ENCODE measurements around the gene CD180.

Gene CD180

DNA sequence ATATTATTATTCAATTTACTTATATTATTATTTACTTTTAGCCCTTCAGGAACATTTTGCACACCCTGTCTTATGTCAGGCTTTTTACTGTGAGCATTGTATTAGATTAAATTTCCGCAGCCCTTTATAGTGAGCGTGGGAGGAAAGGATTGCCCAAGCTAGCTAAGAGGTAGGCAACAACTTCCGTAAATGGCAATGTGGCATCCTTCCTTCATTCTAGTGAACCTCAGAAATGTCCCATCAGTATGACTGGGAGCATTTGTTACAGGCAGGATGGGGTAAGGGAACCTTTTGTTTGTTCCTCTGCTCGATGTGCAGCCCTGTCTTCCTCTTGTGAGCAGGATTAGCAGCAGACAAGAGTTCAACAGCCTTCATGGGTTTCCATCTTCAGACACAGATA, 6.2 kb upstream of the CD180 start:
- Histone ChIP-seq H3K4me1 (ENCODE audit: insufficient read depth, low read length) (no peaks in the 10 kb centered on the region), H3K9ac (ENCODE audit: low read depth, low read length) (no peak overlapping the region), H3K9me3 (ENCODE audit: control insufficient read depth, insufficient read depth, low read length) (no peaks in the 10 kb centered on the region)

DNA sequence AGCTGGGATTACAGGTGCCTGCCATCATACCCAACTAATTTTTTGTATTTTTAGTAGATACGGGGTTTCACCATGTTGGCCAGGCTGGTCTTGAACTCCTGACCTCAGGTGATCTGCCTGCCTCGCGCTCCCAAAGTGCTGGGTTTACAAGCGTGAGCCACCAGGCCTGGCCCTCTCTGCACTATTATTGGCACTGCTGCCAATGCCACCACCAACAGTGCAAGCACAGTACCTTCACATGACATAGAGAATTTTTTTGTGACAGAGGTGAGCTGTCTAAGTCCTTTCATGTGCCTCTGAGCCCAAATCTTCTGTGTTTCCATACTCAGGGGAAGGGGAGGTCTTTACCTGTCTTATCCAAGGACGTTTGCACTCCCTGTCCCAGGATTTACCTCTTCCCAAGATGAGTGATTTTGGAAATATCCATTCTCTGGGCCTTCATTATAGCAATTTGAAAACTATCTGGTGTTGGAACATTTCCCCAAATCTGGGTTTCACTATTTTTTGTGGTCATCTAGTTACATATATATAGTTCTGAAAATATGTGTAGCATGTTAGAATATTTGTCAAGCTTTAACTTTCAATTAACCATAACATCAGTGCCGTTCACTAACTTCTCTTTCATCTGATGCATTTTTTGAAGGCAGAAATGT, 5.4 kb upstream of the CD180 start:
- H3K9ac ChIP-seq (ENCODE audit: low read depth, low read length), result no peak overlapping the region
- H3K4me1 ChIP-seq (ENCODE audit: insufficient read depth, low read length), result no peaks in the 10 kb centered on the region
- no peaks in the 10 kb centered on the region; the same call in 1 of the 2 replicates for H3K36me3 ChIP-seq (ENCODE audit: insufficient read depth, low read length)
- H3K9me3 ChIP-seq (ENCODE audit: control insufficient read depth, insufficient read depth, low read length), result no peaks in the 10 kb centered on the region

More for the DNA sequence above, 6.2 kb upstream of the CD180 start:
- no peaks in the 10 kb centered on the region; the same call in 1 of the 2 replicates for H3K36me3 ChIP-seq (ENCODE audit: insufficient read depth, low read length)

DNA sequence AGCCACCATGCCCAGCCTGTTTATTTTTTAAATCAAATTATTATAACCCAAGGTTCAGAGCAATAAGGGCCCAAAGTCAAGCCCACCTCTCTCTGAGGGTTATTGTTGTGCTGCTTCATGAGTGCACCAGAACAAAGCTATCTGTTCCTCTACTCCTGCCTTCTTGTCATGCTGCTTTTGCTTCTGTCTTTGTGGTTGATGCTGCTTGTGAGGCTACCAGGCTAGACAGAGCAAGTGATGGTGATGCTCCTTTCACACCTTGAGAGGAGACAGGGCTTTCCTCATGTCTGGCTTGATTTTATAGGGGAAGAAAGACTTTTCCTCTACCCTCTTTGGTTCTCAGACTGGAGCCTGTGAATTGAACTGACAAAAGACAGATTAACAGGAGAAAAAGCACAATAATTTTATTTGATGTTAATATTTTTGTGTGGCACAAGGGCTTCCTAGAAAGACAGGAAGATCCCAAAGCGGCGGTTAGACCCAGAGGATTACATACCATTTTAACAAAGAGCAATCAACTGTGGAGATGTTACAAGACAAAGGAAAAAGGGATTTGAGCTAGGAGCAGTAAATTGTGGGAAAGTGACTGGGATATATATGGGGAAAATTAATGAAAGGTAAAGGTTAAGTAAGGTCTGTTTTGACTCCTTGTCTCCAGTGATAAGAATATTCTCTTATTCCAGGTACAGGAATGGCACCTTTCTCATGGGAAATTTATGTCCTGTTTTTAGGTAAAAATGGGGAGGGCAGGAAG, 4.4 kb upstream of the CD180 start:
- Histone ChIP-seq H3K9me3 (ENCODE audit: control insufficient read depth, insufficient read depth, low read length) (no peaks in the 10 kb centered on the region), H3K36me3 (ENCODE audit: insufficient read depth, low read length) (no peaks in the 10 kb centered on the region; the same call in 1 of the 2 replicates), H3K9ac (ENCODE audit: low read depth, low read length) (no peak overlapping the region), H3K4me1 (ENCODE audit: insufficient read depth, low read length) (no peaks in the 10 kb centered on the region)

DNA sequence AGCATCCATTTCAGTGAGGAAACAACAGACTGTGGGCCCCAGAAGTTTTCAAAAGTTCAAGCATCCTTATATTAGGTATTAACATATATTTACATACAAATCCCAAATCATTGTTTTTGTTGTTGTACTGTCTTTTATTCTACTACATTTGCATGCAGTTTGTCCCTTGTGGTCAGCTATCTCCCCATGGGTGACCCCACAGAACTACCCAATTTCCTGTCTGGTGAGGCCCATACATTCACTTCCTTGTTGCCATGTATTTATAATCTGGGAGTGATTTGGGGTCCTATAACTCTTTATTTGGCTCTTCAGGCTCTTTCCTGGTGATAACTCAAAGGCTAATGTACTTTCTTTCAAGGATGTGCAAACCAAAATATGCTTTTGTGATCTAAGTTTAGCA, 3.3 kb upstream of the CD180 start:
- no peaks in the 10 kb centered on the region for H3K9me3 ChIP-seq (ENCODE audit: control insufficient read depth, insufficient read depth, low read length)
- no peaks in the 10 kb centered on the region for H3K4me1 ChIP-seq (ENCODE audit: insufficient read depth, low read length)
- no peaks in the 10 kb centered on the region; the same call in 1 of the 2 replicates for H3K36me3 ChIP-seq (ENCODE audit: insufficient read depth, low read length)
- H3K9ac ChIP-seq (ENCODE audit: low read depth, low read length), result no peak overlapping the region

DNA sequence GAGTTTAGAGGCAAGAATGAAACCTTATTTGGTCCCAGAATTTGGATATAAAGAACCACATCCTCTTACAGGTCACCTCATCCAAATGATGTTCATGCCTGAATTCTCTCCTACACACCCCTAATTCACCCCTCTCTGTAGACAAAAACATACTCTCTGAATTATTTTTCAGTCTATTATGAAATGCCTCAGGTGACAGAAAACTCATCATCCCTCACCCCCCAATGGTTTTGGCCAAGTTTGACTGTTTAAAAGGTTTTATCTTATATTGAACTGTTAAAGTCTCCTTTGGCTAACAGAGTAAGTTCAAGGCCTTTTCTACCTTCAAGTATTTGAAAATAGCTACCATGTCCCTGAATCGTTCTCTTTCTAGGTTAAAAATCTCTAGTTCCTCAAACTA, 2.3 kb upstream of the CD180 start:
- Histone ChIP-seq H3K4me1 (ENCODE audit: insufficient read depth, low read length) (no peaks in the 10 kb centered on the region), H3K9ac (ENCODE audit: low read depth, low read length) (no peak overlapping the region), H3K36me3 (ENCODE audit: insufficient read depth, low read length) (no peaks in the 10 kb centered on the region; the same call in 1 of the 2 replicates), H3K9me3 (ENCODE audit: control insufficient read depth, insufficient read depth, low read length) (no peaks in the 10 kb centered on the region)

DNA sequence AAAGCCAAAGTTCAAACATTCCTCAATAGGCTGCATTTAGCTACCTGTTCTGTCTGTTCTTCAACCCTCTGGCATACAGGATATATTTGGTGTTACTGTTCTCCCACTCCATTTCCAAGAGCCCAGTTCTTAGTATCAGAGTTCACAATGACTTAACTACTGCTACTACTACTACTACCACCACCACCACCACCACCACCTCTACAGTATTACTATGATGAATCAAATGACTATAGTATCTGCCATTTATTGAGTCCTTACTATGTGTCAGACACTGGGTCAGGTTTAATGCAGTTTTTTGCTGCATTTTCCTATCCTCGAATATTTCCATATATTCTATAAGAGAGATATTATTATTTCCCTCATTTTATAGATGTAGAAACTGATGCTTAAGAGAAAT, 937 bp upstream of the CD180 start:
- H3K36me3 ChIP-seq (ENCODE audit: insufficient read depth, low read length), result no peaks in the 10 kb centered on the region; the same call in 1 of the 2 replicates
- no peak overlapping the region for H3K9ac ChIP-seq (ENCODE audit: low read depth, low read length)
- H3K9me3 ChIP-seq (ENCODE audit: control insufficient read depth, insufficient read depth, low read length), result 0 out of 2 replicates have a peak, but pooled peaks cover under 1% of the 10 kb centered on the region
- H3K4me1 ChIP-seq (ENCODE audit: insufficient read depth, low read length), result no peaks in the 10 kb centered on the region

DNA sequence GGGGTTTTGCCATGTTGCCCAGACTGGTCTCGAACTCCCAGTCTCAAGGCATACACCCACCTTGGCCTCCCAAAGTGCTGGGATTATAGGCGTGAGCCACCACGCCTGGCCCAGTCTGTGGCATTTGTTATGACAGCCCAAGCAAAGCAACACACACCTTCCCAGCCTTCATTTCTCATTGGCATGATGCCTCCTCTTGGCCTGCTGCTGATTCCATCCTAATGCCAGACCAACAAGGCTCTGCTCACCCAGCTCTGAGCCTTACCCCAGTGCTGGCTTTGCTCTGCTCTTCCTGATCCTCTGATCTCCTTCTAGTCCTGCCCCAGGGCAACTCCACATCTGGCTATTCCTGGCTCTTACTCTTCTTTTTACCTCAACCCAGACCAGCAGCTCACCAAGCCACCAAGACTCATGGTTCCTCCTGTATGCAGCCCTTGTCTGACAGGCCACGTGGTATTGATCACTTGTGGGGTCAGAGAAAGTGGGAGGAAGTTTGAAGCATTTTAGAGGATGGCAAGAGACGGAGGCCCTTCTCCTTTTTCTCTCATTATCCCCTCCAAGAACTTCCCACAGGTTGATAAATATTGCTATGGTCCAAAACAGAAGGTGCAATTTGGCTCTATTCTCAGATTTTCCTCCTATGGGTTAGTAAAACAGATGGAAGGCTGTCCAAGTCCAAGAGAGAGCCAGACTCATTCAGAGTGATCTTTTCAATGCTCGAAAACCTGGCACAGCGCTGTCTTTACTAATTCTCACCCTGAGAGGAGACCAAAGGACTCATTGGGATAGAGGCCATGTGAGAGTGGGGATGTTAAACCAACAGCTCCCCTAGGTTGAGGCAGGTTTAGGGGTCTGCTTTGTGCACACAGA, 958 bp downstream of the CD180 start:
- H3K4me1 ChIP-seq (ENCODE audit: insufficient read depth, low read length), result no peaks in the 10 kb centered on the region
- H3K9ac ChIP-seq (ENCODE audit: low read depth, low read length), result no peak overlapping the region
- H3K9me3 ChIP-seq (ENCODE audit: control insufficient read depth, insufficient read depth, low read length), result peaks cover 3% of the 10 kb centered on the region; the same call in 1 of the 2 replicates
- no peaks in the 10 kb centered on the region; the same call in 1 of the 2 replicates for H3K36me3 ChIP-seq (ENCODE audit: insufficient read depth, low read length)

DNA sequence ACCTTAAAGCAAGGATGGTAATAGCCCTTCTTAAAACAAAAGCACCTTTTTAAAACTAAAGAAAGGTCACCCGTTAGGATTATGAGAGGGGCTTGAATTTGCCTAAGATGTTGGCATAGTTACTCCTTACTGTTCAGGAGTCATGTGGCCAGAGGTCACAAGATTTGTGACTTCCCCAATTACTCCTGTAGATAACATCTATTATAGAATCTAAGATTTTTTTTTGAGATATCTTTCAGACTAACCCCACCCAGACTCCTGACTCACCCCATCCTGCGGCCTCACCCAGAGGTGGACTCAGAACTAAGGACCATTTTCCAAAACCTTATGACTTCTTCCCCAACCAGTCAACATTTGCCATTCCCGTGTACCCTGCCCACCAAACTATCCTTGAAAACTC, 2.4 kb downstream of the CD180 start:
- peaks cover 3% of the 10 kb centered on the region; the same call in 1 of the 2 replicates for H3K9me3 ChIP-seq (ENCODE audit: control insufficient read depth, insufficient read depth, low read length)
- no peaks in the 10 kb centered on the region for H3K4me1 ChIP-seq (ENCODE audit: insufficient read depth, low read length)
- no peaks in the 10 kb centered on the region; the same call in 1 of the 2 replicates for H3K36me3 ChIP-seq (ENCODE audit: insufficient read depth, low read length)
- no peak overlapping the region for H3K9ac ChIP-seq (ENCODE audit: low read depth, low read length)

DNA sequence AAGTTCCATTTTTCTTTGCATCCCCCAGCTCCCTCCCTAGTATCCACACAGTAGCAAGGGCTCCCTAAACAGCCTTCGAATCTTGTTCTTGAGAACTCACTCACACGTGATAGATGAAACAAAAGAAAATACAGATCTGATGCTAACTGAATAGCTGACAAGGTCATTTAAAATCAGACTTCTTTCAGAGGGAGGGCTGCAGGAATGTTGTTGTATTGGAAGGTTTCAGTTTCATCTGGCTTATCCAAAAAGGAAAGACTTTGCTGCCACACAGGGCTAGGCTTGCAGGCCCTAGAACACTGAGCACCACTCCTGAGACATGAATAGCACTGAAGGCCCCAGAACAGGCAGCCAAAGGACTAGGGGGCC, 3.2 kb downstream of the CD180 start:
- H3K4me1 ChIP-seq (ENCODE audit: insufficient read depth, low read length), result no peaks in the 10 kb centered on the region
- H3K9ac ChIP-seq (ENCODE audit: low read depth, low read length), result no peak overlapping the region

DNA sequence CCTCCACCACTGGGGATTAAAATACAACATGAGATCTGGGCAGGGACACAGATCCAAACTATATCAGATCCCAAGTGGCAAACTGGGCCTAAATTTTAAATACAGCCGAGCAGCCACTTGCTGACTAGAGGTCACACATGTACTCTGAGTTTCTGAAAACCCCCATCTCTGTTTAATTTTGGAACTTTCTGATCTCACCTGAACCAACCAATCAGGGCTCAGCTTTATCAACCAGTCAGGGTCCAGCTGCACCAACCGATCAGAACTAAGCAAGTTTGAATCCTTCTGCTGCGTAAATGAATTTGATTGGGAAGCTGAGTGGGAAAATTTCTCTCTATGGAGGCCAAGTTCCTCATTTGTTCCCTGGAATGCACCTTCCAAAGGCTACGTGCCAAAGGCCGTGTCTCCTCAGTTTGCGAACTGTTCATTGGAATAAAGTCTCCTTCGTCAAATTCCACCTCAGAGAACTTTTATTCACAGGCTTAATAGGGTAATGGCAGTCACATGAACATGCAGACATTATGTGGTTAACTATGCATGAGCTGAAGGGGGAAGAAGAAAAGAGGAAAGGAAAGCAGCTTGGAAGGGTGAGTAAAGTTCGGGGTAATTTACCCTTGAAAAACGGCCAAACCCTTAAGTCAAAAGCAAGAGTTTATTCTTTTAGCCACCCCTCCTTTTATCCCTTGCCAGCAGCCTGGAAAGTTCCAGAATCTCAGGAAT, 3.7 kb downstream of the CD180 start:
- Histone ChIP-seq H3K36me3 (ENCODE audit: insufficient read depth, low read length) (no peaks in the 10 kb centered on the region), H3K4me1 (ENCODE audit: insufficient read depth, low read length) (no peaks in the 10 kb centered on the region), H3K9me3 (ENCODE audit: control insufficient read depth, insufficient read depth, low read length) (peaks cover 3% of the 10 kb centered on the region; the same call in 1 of the 2 replicates), H3K9ac (ENCODE audit: low read depth, low read length) (no peak overlapping the region)

More for the DNA sequence above, 3.2 kb downstream of the CD180 start:
- Histone ChIP-seq H3K9me3 (ENCODE audit: control insufficient read depth, insufficient read depth, low read length) (peaks cover 3% of the 10 kb centered on the region; the same call in 1 of the 2 replicates), H3K36me3 (ENCODE audit: insufficient read depth, low read length) (no peaks in the 10 kb centered on the region; the same call in 1 of the 2 replicates)

DNA sequence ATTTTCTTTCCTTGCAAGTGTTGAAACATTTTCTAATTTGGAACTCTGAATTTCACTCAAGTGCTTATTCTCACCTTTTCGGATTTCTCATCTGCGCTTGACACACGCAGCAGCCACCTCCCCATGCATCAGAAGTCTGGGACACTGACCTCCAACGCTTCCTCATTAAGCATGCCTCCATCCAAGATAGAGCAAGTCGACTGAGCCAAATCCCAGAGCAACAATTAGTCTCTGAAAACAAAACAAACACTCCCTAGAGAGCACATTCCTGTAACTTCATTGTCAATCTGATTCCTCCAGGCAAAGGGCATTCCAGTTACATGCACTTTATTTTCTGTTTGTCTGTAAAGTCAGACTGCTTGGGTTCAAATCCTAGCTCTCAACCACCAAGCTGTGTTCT, 5.7 kb downstream of the CD180 start:
- no peaks in the 10 kb centered on the region for H3K36me3 ChIP-seq (ENCODE audit: insufficient read depth, low read length)
- no peak overlapping the region for H3K9ac ChIP-seq (ENCODE audit: low read depth, low read length)
- H3K9me3 ChIP-seq (ENCODE audit: control insufficient read depth, insufficient read depth, low read length), result peaks cover 3% of the 10 kb centered on the region; the same call in 1 of the 2 replicates
- H3K4me1 ChIP-seq (ENCODE audit: insufficient read depth, low read length), result no peaks in the 10 kb centered on the region

DNA sequence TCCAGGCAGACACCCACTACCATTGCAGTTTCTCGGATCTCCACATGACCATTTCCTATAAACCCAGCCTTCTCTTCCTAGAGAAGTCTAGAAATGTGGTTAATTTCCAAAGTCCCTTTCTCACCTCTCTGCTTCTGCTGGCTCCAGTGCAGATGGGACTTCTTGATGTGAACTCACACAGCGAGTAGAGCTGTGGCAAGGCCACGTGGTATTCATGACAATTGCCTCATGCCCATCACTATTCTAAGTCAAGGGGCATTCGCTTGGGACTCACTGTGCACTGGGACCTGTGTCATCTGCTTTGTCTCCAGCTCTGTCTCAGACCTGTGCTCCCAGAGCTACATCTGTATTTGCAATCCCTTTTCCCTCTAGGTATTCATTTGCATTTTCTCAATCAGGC, 6.2 kb downstream of the CD180 start:
- Histone ChIP-seq H3K36me3 (ENCODE audit: insufficient read depth, low read length) (no peaks in the 10 kb centered on the region), H3K9ac (ENCODE audit: low read depth, low read length) (no peak overlapping the region), H3K4me1 (ENCODE audit: insufficient read depth, low read length) (no peaks in the 10 kb centered on the region), H3K9me3 (ENCODE audit: control insufficient read depth, insufficient read depth, low read length) (peaks cover 3% of the 10 kb centered on the region; the same call in 1 of the 2 replicates)

DNA sequence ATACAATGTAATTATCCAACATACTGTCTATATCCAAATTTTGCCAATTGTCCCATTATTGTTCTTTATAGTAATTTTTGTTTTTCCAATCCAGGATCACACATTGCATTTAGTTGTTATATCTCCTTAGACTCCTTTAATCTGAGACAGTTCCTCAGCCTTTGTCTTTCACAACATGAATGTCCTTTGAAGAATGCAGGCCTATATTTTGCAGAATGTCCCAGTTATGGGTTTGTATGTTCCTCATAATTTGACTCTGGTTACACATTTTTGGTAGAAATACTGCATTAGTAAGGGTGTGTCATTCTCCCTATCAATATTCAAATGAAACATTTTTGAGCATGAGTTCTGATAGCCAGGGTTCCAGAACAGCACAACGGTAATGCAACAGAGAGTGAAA, 6.7 kb downstream of the CD180 start:
- Histone ChIP-seq H3K9me3 (ENCODE audit: control insufficient read depth, insufficient read depth, low read length) (peaks cover 3% of the 10 kb centered on the region; the same call in 1 of the 2 replicates), H3K36me3 (ENCODE audit: insufficient read depth, low read length) (no peaks in the 10 kb centered on the region), H3K9ac (ENCODE audit: low read depth, low read length) (no peak overlapping the region), H3K4me1 (ENCODE audit: insufficient read depth, low read length) (no peaks in the 10 kb centered on the region)

DNA sequence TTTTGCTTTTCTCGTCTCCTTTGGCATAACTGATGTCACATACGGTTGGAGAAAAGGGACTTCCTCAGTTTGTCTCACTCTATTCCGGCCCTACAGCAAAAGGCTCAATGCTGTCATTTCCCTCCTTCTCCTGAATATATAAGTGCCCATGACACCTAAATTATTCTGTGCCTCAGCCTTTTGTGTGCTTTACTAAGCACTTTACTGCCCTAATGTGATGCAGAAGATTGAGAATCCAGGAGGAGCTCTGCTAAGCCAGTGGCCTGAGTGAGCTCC, 7.6 kb downstream of the CD180 start:
- Histone ChIP-seq H3K4me1 (ENCODE audit: insufficient read depth, low read length) (no peaks in the 10 kb centered on the region), H3K9me3 (ENCODE audit: control insufficient read depth, insufficient read depth, low read length) (peaks cover 3% of the 10 kb centered on the region; the same call in 1 of the 2 replicates), H3K36me3 (ENCODE audit: insufficient read depth, low read length) (no peaks in the 10 kb centered on the region), H3K9ac (ENCODE audit: low read depth, low read length) (no peak overlapping the region)

Data from ES-I3 (cell line).